ENCODE data around the gene ZMYND15.

DNA sequence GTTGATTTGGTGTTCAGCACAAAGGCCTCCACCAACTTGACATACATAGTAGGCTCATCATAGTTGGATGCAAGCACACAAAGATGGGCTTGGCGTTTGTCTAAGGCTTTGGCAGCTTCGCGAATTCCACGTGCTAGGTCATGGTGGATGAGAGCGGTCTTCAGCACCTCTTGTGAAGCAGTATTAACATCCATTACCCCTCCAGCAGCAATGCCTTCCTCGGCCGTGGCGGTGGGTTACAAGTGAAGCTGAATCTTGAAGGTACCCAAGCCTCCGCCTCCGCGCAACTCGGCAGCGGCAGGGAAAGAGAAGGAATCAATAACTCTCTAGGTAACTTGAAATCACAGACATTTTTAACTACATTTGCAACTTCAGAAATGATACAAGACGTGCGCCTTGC, 34.6 kb upstream of the ZMYND15 start:
- TF ChIP-seq, protein P1, sequence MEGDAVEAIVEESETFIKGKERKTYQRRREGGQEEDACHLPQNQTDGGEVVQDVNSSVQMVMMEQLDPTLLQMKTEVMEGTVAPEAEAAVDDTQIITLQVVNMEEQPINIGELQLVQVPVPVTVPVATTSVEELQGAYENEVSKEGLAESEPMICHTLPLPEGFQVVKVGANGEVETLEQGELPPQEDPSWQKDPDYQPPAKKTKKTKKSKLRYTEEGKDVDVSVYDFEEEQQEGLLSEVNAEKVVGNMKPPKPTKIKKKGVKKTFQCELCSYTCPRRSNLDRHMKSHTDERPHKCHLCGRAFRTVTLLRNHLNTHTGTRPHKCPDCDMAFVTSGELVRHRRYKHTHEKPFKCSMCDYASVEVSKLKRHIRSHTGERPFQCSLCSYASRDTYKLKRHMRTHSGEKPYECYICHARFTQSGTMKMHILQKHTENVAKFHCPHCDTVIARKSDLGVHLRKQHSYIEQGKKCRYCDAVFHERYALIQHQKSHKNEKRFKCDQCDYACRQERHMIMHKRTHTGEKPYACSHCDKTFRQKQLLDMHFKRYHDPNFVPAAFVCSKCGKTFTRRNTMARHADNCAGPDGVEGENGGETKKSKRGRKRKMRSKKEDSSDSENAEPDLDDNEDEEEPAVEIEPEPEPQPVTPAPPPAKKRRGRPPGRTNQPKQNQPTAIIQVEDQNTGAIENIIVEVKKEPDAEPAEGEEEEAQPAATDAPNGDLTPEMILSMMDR (conservative IDR thresholded peaks at IDR 0.05; ENCODE audit: low read depth in 2 of 2): no peak
- no peak for TF ChIP-seq EZH2phosphoT487 (IDR thresholded peaks at IDR 0.05; ENCODE audit: unreplicated experiment)
- no peak for TF ChIP-seq EZH2 (IDR thresholded peaks at IDR 0.05; ENCODE audit: low read depth, unreplicated experiment)
- TF ChIP-seq, protein P2, sequence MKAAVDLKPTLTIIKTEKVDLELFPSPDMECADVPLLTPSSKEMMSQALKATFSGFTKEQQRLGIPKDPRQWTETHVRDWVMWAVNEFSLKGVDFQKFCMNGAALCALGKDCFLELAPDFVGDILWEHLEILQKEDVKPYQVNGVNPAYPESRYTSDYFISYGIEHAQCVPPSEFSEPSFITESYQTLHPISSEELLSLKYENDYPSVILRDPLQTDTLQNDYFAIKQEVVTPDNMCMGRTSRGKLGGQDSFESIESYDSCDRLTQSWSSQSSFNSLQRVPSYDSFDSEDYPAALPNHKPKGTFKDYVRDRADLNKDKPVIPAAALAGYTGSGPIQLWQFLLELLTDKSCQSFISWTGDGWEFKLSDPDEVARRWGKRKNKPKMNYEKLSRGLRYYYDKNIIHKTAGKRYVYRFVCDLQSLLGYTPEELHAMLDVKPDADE (IDR thresholded peaks at IDR 0.05): no peak
- TF ChIP-seq, protein P3, sequence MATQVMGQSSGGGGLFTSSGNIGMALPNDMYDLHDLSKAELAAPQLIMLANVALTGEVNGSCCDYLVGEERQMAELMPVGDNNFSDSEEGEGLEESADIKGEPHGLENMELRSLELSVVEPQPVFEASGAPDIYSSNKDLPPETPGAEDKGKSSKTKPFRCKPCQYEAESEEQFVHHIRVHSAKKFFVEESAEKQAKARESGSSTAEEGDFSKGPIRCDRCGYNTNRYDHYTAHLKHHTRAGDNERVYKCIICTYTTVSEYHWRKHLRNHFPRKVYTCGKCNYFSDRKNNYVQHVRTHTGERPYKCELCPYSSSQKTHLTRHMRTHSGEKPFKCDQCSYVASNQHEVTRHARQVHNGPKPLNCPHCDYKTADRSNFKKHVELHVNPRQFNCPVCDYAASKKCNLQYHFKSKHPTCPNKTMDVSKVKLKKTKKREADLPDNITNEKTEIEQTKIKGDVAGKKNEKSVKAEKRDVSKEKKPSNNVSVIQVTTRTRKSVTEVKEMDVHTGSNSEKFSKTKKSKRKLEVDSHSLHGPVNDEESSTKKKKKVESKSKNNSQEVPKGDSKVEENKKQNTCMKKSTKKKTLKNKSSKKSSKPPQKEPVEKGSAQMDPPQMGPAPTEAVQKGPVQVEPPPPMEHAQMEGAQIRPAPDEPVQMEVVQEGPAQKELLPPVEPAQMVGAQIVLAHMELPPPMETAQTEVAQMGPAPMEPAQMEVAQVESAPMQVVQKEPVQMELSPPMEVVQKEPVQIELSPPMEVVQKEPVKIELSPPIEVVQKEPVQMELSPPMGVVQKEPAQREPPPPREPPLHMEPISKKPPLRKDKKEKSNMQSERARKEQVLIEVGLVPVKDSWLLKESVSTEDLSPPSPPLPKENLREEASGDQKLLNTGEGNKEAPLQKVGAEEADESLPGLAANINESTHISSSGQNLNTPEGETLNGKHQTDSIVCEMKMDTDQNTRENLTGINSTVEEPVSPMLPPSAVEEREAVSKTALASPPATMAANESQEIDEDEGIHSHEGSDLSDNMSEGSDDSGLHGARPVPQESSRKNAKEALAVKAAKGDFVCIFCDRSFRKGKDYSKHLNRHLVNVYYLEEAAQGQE (IDR thresholded peaks at IDR 0.05; ENCODE audit: unreplicated experiment): no peak
- no peak for TF ChIP-seq CREB1 (CRISPR knock-in tag; IDR thresholded peaks at IDR 0.05; ENCODE audit: low read depth)
- no peak for TF ChIP-seq POLR2AphosphoS5 (IDR thresholded peaks at IDR 0.05; ENCODE audit: low read depth)
- TF ChIP-seq ZNF114 (CRISPR knock-in tag; IDR thresholded peaks at IDR 0.05): no peak
- TF ChIP-seq JUNB (IDR thresholded peaks at IDR 0.05; ENCODE audit: unreplicated experiment): no peak

Measured in GM23338 (cell line).